ENCODE measurements around the gene NOTCH1. TPM values are rescaled to one million over a fixed set of nuclear protein-coding genes. Genes with fewer than 3 reads are reported as not detected.
A peak's percentile ranks its signal among the peaks of the same experiment; 100 is the strongest.

NOTCH1 gene
- total RNA-seq, 1 donor, result 10.5 TPM

DNA sequence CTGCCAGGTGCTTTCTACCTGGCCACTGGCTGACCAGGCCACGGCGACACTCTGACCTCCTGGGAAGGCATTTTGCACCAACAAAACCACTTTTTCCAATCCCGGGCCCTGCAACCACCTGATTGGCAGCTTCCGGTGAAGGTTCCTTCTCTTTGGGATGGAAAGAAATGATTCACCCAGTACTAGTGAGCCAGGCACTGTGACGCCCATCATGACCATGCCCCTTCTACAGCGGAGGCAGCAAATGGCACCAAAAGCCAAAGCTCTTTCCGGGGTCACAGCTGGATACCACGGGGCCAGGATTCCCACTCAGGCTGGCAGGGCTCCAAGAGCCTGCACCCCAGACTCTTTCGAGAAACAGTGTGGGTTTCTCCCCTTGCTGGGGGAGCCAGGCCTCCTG, 4.7 kb downstream of the NOTCH1 start:
- Histone ChIP-seq H3K9me3 (ENCODE audit: low read depth, low read length) (no peaks in the 10 kb centered on the region), H3K4me3 (ENCODE audit: insufficient read depth, low read length) (no peak overlapping the region), H3K27ac (ENCODE audit: low read depth, low read length) (no peak overlapping the region), H2AFZ (ENCODE audit: low read length) (no peak overlapping the region), H3K79me2 (ENCODE audit: insufficient read depth, low read length) (peaks cover 62% of the 10 kb centered on the region), H4K20me1 (ENCODE audit: insufficient read depth, low read length) (peaks cover 38% of the 10 kb centered on the region), H3K27me3 (ENCODE audit: insufficient read depth, low read length) (no peaks in the 10 kb centered on the region), H3K36me3 (ENCODE audit: insufficient read depth, low read length) (peaks cover 8% of the 10 kb centered on the region), H3K4me2 (ENCODE audit: insufficient read depth, low read length) (no peak overlapping the region), H3K4me1 (ENCODE audit: insufficient read depth, low read length) (peaks cover 21% of the 10 kb centered on the region)
- DNase-seq (ENCODE audit: insufficient read length, low spot score, missing footprints), result no peak
- TF ChIP-seq, protein P1, sequence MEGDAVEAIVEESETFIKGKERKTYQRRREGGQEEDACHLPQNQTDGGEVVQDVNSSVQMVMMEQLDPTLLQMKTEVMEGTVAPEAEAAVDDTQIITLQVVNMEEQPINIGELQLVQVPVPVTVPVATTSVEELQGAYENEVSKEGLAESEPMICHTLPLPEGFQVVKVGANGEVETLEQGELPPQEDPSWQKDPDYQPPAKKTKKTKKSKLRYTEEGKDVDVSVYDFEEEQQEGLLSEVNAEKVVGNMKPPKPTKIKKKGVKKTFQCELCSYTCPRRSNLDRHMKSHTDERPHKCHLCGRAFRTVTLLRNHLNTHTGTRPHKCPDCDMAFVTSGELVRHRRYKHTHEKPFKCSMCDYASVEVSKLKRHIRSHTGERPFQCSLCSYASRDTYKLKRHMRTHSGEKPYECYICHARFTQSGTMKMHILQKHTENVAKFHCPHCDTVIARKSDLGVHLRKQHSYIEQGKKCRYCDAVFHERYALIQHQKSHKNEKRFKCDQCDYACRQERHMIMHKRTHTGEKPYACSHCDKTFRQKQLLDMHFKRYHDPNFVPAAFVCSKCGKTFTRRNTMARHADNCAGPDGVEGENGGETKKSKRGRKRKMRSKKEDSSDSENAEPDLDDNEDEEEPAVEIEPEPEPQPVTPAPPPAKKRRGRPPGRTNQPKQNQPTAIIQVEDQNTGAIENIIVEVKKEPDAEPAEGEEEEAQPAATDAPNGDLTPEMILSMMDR (IDR thresholded peaks at IDR 0.05; ENCODE audit: extremely low read depth, low read depth, low read length), result no peak

DNA sequence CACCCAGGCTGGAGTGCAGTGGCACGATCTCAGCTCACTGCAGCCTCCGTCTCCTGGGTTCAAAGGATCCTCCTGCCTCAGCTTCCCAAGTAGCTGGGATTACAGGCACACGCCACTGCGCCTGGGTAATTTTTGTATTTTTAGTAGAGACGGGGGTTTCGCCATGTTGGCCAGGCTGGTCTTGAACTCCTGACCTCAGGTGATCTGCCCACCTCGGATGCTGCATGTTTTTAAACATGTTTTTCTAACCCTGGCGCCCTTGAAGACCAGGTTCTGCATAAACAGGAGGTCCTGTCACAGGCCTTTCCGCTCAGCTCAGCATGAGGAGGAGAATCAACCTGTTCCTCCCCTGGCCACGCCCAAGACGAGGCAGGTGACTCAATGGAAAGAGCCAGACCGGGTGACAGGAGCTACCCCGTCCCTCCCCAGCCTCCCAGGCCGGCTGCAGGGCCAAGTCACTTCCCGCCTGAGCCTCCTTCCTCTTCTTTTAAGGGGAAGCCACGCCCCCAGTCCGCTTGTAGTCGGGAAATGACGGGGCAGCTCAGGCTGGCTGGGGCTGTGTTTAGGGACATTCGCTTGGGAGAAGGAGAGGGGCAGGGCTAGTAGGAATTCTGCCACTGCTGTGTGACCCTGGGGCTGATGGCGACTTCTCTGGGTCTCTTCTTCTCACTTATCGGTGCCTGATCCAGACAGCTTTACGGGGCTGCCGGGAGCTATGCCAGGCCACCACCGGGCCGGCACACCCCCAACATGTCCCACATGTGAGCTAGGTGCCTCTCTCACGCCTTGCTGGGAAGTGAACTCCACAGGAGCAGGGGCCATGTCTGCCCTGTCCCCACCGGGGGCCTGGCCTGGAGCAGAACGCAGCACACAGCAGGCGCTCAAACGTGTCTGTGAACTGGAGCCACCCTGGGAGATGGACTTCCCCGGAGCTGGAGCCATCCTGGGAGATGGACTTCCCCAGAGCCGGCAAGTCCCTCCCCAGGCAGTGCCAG, 6.1 kb downstream of the NOTCH1 start:
- Histone ChIP-seq H3K79me2 (ENCODE audit: insufficient read depth, low read length) (peaks cover 67% of the 10 kb centered on the region), H4K20me1 (ENCODE audit: insufficient read depth, low read length) (peaks cover 38% of the 10 kb centered on the region), H3K27me3 (ENCODE audit: insufficient read depth, low read length) (no peaks in the 10 kb centered on the region), H2AFZ (ENCODE audit: low read length) (no peak overlapping the region), H3K9me3 (ENCODE audit: low read depth, low read length) (no peaks in the 10 kb centered on the region), H3K36me3 (ENCODE audit: insufficient read depth, low read length) (peaks cover 8% of the 10 kb centered on the region), H3K4me2 (ENCODE audit: insufficient read depth, low read length) (no peak overlapping the region), H3K27ac (ENCODE audit: low read depth, low read length) (peak overlapping the region; percentile 45), H3K4me3 (ENCODE audit: insufficient read depth, low read length) (no peak overlapping the region), H3K4me1 (ENCODE audit: insufficient read depth, low read length) (peaks cover 21% of the 10 kb centered on the region)
- DNase-seq (ENCODE audit: insufficient read length, low spot score, missing footprints), result no peak
- TF ChIP-seq, protein P1 (IDR thresholded peaks at IDR 0.05; ENCODE audit: extremely low read depth, low read depth, low read length), result no peak

DNA sequence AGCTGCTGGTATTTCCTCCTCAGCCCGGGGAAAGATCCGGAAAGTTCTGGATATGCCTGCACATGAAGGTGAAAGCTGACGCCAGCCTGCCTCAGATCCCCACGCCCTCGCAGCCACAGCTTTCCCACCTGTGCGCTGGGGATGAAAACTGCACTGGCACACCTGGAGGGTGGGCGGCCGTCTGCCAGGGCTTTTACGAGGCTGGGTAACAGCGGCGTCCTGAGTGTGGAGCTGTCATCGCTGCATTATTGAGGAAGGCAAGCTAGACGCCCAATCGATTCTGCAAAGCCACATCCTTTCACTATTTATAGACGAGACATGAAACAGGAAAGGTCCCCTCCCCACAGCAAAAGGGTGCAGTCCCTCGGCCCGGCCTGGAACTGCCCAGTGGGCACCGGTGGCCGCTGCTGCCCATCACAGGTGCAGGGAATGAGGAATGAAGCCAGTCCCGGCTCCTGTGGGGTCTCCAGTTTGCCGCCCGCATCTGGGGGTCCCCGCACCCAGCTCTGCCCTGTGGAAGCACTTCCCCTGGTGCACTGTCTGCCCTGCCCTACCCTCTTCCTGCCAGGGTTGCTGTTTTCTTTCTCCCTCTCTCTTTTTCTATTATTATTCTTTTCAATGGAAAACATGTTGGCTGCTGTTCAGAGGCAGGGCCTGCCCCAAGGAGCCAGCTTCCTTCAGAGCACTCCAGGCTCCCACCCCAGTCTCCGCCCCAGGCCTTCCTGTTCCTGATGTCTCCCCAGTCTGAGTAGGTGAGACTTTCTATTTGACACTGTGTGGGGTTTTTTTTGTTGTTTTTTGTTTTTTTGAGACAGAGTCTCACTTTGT, 7.0 kb downstream of the NOTCH1 start:
- H3K79me2 ChIP-seq (ENCODE audit: insufficient read depth, low read length), result peaks cover 64% of the 10 kb centered on the region
- H3K4me2 ChIP-seq (ENCODE audit: insufficient read depth, low read length), result no peak overlapping the region
- peaks cover 15% of the 10 kb centered on the region for H3K4me1 ChIP-seq (ENCODE audit: insufficient read depth, low read length)
- peaks cover 8% of the 10 kb centered on the region for H3K36me3 ChIP-seq (ENCODE audit: insufficient read depth, low read length)
- no peak overlapping the region for H2AFZ ChIP-seq (ENCODE audit: low read length)
- H3K27ac ChIP-seq (ENCODE audit: low read depth, low read length), result peak overlapping the region; percentile 36
- H3K27me3 ChIP-seq (ENCODE audit: insufficient read depth, low read length), result no peaks in the 10 kb centered on the region
- H4K20me1 ChIP-seq (ENCODE audit: insufficient read depth, low read length), result peaks cover 36% of the 10 kb centered on the region
- no peaks in the 10 kb centered on the region for H3K9me3 ChIP-seq (ENCODE audit: low read depth, low read length)
- TF ChIP-seq, protein P1 (IDR thresholded peaks at IDR 0.05; ENCODE audit: extremely low read depth, low read depth, low read length), result no peak
- no peak for DNase-seq (ENCODE audit: insufficient read length, low spot score, missing footprints)
- no peak overlapping the region for H3K4me3 ChIP-seq (ENCODE audit: insufficient read depth, low read length)

All from osteoblast (primary cell).